HG03460 (cell line): ENCODE results near the gene DOCK4.

Experiments used
- ATAC-seq: cut with Tn5 transposase; IDR thresholded peaks from one replicate; pipeline ENCODE4 v1.9.1; 2021; ENCODE audit not compliant: unreplicated experiment

Gene DOCK4

DNA sequence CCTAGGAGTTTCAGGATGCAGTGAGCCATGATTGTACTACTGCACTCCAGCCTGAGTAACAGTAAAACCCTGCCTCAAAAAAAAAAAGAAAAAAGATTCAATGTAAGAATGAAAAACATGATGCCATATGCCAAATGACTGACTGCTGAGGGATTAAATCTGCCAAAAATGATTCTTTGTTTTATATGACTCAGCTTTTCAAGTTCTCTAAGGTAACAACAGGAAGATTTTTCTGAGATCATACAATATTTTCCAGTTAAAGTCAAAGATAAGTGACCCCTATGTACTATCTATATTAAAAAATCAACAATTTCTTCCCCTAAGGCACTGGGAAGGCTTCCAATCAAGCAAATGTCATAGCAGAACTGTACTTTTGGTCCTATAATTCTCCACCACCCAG lies 372.7 kb downstream of the DOCK4 start:
- ATAC-seq: no peak

DNA sequence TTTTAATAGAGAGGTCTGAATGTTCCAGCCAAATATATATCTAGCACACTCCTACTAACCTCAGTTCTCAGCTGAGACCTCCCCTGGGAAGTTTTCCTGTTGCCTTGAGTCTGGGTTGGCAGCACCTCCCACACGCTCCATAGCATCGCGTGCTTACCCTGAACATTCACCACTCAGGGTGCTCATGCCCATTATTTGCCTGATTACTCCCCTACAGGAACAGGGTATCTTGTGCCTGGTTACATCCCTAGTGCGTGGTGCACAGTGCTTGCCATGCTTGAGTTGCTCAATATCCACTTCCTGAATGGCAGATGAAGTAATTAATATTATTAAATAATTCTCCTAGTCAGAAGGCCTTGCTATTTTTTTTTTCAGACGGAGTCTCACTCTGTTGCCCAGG lies 374.0 kb downstream of the DOCK4 start:
- ATAC-seq: no peak

DNA sequence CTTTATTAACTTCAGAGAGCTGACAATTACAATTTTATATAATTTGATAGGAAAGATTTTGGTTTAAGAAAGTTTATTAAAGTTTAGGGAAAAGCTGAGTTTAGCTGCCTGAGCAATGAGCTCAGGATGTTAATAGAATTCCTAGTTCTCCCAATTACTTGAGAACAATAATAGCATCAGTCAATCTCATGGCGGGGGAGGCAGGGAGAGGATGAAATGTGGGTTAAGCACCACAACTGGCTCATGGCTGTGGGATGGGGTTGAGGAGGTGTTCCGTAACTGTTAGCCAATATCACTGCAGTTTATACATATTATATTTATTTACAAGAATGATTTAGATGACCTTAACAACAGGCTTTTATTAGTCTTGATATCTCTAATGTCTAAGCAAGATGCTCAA lies 377.0 kb downstream of the DOCK4 start:
- ATAC-seq: no peak

GRCh38 chr7:111827863-111828504 lies 378.2 kb downstream of the DOCK4 start:
- ATAC-seq: no peak

DNA sequence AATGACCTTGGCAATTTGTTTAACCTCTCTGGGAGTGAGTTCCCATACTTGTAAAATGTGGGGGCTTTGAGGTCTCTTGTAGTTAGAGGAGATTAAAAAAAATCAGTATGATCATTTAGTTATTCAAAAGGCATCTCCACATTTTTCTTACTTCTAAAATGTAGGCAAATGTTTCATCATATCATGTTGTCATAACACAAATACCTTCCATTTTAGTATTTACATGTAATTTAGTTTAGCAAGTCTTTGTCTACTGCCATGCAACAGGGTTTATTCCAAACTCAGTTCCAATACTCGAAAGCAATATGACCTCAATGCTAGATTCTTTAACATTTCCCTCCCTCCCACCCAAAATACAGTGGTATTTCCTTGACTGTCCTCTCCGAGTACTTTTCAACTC lies 381.2 kb downstream of the DOCK4 start:
- ATAC-seq: no peak

- ATAC-seq: no peak
Observed at GRCh38 chr7:111823826-111824225, 382.4 kb downstream of the DOCK4 start.

- no peak for ATAC-seq
Observed at GRCh38 chr7:111821046-111821445, 385.2 kb downstream of the DOCK4 start.

DNA sequence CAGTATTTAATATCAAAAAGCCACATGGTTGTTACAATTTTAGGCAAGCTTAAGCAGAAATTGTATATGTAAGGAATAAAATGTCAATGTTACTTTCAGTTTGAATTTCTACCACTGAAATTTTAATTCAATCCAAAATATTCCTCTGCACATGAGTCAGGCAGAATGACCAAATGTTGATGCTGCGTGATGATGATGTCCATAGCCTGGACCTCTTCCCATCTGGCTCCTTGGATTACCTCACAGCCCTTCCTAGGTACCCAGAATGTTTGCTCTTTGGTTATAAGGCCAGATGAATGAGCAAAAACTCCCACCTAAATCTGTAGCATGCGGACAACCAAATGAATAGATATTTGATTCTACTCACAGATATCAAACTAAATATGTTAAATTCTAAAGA lies 385.6 kb downstream of the DOCK4 start:
- ATAC-seq: no peak

GRCh38 chr7:111820121-111820520 lies 386.1 kb downstream of the DOCK4 start:
- no peak for ATAC-seq

- ATAC-seq: no peak
Observed at GRCh38 chr7:111815354-111815753, 390.8 kb downstream of the DOCK4 start.

GRCh38 chr7:111813306-111813705 lies 392.9 kb downstream of the DOCK4 start:
- ATAC-seq: no peak

GRCh38 chr7:111806232-111806631 lies 400.0 kb downstream of the DOCK4 start:
- ATAC-seq: no peak

DNA sequence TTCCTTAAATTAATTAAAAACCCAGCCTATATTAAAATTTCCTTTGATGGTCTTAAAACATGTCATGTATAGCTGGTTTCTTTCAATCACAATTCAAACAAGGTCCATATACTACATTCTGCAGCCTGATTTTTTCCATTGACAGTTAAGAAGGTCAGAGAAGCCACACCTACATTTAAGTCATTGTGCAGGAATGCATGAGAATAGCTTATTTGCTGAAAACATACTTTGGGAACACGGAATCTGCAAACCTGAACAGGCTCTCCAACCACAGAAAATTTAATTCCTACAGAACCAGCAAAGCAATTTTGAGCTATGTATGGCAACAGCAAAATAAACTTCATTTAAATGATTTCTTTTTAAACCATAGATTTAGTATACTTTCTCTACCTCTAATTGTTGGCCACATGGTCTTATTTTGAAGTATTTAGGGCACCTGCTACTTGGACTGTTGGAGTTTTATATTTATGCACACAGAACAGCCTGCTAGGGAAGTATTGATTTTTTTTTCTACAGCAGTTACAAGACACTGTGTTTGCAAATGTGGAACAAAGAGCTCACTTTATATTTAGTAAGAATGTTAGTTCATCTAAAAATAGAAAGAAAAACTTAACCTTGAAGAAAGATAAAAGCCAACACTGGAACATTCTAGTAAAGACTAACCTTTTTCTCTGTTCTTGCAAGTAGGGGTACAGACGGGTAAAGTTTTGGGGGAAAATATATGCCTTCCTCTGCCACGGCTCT lies 403.0 kb downstream of the DOCK4 start:
- no peak for ATAC-seq

DNA sequence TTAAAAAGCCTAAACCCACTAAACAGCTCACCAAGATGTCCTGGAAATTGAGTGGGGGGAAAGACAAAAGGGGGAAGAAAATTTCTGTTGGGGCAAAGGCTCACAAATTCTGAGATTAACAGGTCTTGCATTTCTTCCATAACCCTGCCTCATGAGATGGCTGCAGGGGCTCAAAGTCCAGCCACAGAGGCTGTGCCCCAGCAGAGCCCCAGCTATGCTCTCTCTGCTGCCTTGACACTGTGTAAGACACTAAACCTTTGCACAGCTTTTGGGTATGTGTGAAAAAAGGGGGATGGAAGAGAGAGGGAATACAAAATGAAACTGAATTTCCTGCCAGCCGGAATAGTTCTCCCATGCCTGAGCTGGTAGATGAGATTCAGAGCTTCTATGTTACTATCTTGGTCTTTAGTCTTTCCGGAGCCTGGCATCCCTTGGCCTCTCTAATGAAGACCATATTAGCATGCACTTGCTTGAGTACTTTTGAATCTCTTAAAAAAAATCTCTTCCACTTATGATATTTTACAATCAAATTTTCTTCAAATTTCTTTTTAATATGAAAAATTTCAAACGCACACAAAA lies 403.9 kb downstream of the DOCK4 start:
- no peak for ATAC-seq

- ATAC-seq: no peak
Observed at GRCh38 chr7:111801277-111801676, 404.9 kb downstream of the DOCK4 start.

GRCh38 chr7:111796671-111797070 lies 409.5 kb downstream of the DOCK4 start:
- ATAC-seq: no peak

GRCh38 chr7:111789870-111790269 lies 416.3 kb downstream of the DOCK4 start:
- ATAC-seq: no peak

- no peak for ATAC-seq
Observed at GRCh38 chr7:111789048-111789320, 417.2 kb downstream of the DOCK4 start.

DNA sequence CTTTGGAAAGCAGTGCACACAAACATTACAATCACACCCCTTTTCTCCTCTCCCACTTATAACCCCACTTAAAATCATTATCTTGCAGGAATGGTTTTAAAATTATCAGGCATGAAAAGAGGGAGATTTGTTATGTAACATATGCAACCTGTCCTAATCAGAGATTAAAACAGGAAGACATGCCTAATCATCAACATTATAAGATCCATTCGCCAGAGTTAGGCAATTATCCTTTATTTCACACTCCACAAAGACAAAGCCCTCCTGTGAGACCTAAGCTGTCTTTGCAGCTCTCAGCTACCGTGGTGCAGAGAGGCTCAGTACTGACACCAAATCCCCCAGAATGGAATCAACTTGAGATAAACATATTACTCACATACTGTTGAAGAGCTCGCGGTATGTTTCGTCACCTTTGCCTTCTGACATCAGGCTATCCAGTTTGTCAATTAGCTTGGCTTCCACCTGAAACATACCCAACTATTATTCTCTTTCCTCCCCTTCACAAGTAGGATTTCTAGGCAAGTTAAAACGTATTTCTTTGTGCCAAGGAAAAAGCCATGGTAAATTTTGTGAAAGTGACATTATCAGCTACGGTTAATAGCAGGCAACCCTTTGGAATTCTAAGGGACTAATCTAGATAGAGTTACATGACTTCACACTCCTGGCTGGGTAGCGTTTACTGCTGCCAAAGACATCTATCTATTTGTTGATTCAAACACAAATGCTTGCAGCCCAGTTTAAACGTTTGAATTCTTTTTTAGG lies 417.7 kb downstream of the DOCK4 start:
- no peak for ATAC-seq

GRCh38 chr7:111787741-111788140 lies 418.5 kb downstream of the DOCK4 start:
- ATAC-seq: no peak

DNA sequence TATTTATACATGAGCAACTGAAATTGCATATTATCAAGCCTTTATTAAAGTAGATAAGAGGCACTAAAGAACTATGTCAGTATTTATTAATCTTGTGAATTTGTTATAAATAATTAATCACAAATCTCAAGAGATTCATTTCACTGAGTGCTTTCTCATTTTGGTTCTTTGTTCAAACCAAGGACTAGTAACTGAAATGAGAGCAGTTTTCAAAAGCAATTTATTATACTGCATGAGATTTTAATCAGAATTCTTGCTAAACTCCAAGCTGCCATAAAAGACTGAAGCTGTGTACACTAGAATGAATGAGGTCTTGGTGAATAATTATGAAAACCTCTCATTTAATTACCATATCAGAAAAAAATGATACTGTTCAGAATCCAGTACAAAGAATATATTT lies 419.1 kb downstream of the DOCK4 start:
- ATAC-seq: no peak

DNA sequence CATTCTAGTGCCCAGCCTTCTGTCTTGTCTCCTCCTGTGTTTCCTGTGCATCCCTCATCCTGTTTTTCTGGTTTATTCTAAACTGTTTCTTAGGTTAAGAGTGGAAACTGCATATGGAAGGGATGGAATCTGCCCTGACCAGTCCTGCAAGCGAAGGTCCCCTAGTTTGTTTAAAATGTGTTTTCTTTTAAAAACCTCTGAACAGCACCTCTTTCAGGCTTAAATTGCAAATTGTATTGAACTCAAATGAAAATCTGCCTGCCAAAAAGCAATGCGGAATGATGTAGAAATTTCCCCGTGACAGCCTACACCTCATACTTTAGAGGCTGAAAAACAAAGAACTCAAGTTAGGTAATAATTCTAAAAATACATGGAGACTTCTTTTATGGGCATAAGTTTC lies 421.1 kb downstream of the DOCK4 start:
- ATAC-seq: no peak
